ENCODE results near the gene C1QTNF8. TPM values are rescaled to one million over a fixed set of nuclear protein-coding genes. Genes with fewer than 3 reads are reported as not detected.

Gene C1QTNF8
- total and polyA plus RNA-seq, 4 donors, result not detected

- peaks cover 0 to 3% (median 0%) of the 10 kb centered on the region in 4 donors for H3K27me3 ChIP-seq (ENCODE audit: control insufficient read depth in 4 of 4, insufficient read depth in 4 of 4, low read length in 3 of 4)
- no peak overlapping the region for H3K9ac ChIP-seq (ENCODE audit: low read depth in 1 of 2, low read length in 2 of 2)
- no peak overlapping the region for H3K27ac ChIP-seq (ENCODE audit: low read depth in 1 of 2, low read length in 2 of 2)
- H3K4me1 ChIP-seq (ENCODE audit: control insufficient read depth in 4 of 4, insufficient read depth in 4 of 4, low read length in 3 of 4), result peaks cover 0 to 6% (median 0%) of the 10 kb centered on the region in 4 donors
- H3K4me3 ChIP-seq (ENCODE audit: low read depth in 1 of 3, low read length in 3 of 3), result no peak overlapping the region
- no peak for DNase-seq (ENCODE audit: low spot score)
- 67% methylated on average over 34 of the region's 34 CpGs for whole genome bisulfite sequencing
- no peaks in the 10 kb centered on the region for H3K36me3 ChIP-seq (ENCODE audit: control insufficient read depth in 4 of 4, insufficient read depth in 3 of 4, low read depth in 1 of 4, low read length in 3 of 4)
- TF ChIP-seq RXRA (IDR thresholded peaks at IDR 0.05) (no peak), FOXA2 (IDR thresholded peaks at IDR 0.05) (no peak), FOXA1 (IDR thresholded peaks at IDR 0.05) (no peak), TAF1 (conservative IDR thresholded peaks at IDR 0.05) (no peak), SP1 (IDR thresholded peaks at IDR 0.05) (no peak), HNF4G (IDR thresholded peaks at IDR 0.05) (no peak), GABPA (IDR thresholded peaks at IDR 0.05 in 1 of 2, conservative IDR thresholded peaks at IDR 0.05 in 1 of 2) (no peak), CTCF (IDR thresholded peaks at IDR 0.05; ENCODE audit: low read depth, low read length, missing input control) (no peak), NR2F2 (IDR thresholded peaks at IDR 0.05) (no peak), HNF4A (conservative IDR thresholded peaks at IDR 0.05) (no peak), MAX (IDR thresholded peaks at IDR 0.05) (no peak), YY1 (IDR thresholded peaks at IDR 0.05) (no peak), REST (IDR thresholded peaks at IDR 0.05) (no peak), RAD21 (IDR thresholded peaks at IDR 0.05) (no peak), JUND (IDR thresholded peaks at IDR 0.05) (no peak), ATF3 (IDR thresholded peaks at IDR 0.05) (no peak), EGR1 (IDR thresholded peaks at IDR 0.05; ENCODE audit: low read depth in 2 of 2) (no peak)
- H3K9me3 ChIP-seq (ENCODE audit: control insufficient read depth in 4 of 4, low read length in 3 of 4), result no peaks in the 10 kb centered on the region
Observed at GRCh38 chr16:1117176-1117900, 21.3 kb upstream of the C1QTNF8 start.

- H3K9me3 ChIP-seq (ENCODE audit: control insufficient read depth in 4 of 4, low read length in 3 of 4), result no peaks in the 10 kb centered on the region
- H3K4me3 ChIP-seq (ENCODE audit: low read depth in 1 of 3, low read length in 3 of 3), result no peak overlapping the region
- H3K27ac ChIP-seq (ENCODE audit: low read depth in 1 of 2, low read length in 2 of 2), result no peak overlapping the region
- H3K9ac ChIP-seq (ENCODE audit: low read depth in 1 of 2, low read length in 2 of 2), result no peak overlapping the region
- H3K36me3 ChIP-seq (ENCODE audit: control insufficient read depth in 4 of 4, insufficient read depth in 3 of 4, low read depth in 1 of 4, low read length in 3 of 4), result no peaks in the 10 kb centered on the region
- no peak for DNase-seq (ENCODE audit: low spot score)
- H3K4me1 ChIP-seq (ENCODE audit: control insufficient read depth in 4 of 4, insufficient read depth in 4 of 4, low read length in 3 of 4), result peaks cover 0 to 6% (median 0%) of the 10 kb centered on the region in 4 donors
- WGBS, result 77% methylated on average over 16 of the region's 16 CpGs
- peaks cover 0 to 3% (median 0%) of the 10 kb centered on the region in 4 donors for H3K27me3 ChIP-seq (ENCODE audit: control insufficient read depth in 4 of 4, insufficient read depth in 4 of 4, low read length in 3 of 4)
- TF ChIP-seq NR2F2 (IDR thresholded peaks at IDR 0.05), result no peak
- TF ChIP-seq TAF1 (conservative IDR thresholded peaks at IDR 0.05), result no peak
- TF ChIP-seq HNF4A (conservative IDR thresholded peaks at IDR 0.05), result no peak
- no peak for TF ChIP-seq RXRA (IDR thresholded peaks at IDR 0.05)
- TF ChIP-seq HNF4G (IDR thresholded peaks at IDR 0.05), result no peak
- no peak for TF ChIP-seq FOXA1 (IDR thresholded peaks at IDR 0.05)
- TF ChIP-seq YY1 (IDR thresholded peaks at IDR 0.05), result no peak
- TF ChIP-seq JUND (IDR thresholded peaks at IDR 0.05), result no peak
- no peak for TF ChIP-seq ZBTB33 (IDR thresholded peaks at IDR 0.05)
- TF ChIP-seq FOXA2 (IDR thresholded peaks at IDR 0.05), result no peak
- no peak for TF ChIP-seq CTCF (IDR thresholded peaks at IDR 0.05; ENCODE audit: low read depth, low read length, missing input control)
- TF ChIP-seq SP1 (IDR thresholded peaks at IDR 0.05), result no peak
- TF ChIP-seq EGR1 (IDR thresholded peaks at IDR 0.05; ENCODE audit: low read depth in 2 of 2), result no peak
- TF ChIP-seq GABPA (IDR thresholded peaks at IDR 0.05 in 1 of 2, conservative IDR thresholded peaks at IDR 0.05 in 1 of 2), result no peak
- TF ChIP-seq MAX (IDR thresholded peaks at IDR 0.05), result no peak
Observed at GRCh38 chr16:1116693-1117077, 20.6 kb upstream of the C1QTNF8 start.

All from liver (tissue), 9 donors.